ENCODE measurements around the gene RAB4A. TPM values are rescaled to one million over a fixed set of nuclear protein-coding genes. Genes with fewer than 3 reads are reported as not detected.

Gene RAB4A
- total and polyA plus RNA-seq, 2 of the 8 experiments (the other 6 are each of a cell fraction or from before 2014, with no cell fraction given), result 13.3 to 68.8 TPM

- CTCF ChIA-PET (ENCODE audit: partially characterized antibody), result interaction anchor here (1.6 to 4.2 kb wide), 2 partner anchors 21 to 54 kb away, joined by 4 to 14 read pairs; no protein-coding TSS in a partner anchor
- no peak overlapping the region for H3K4me2 ChIP-seq (ENCODE audit: insufficient read depth in 1 of 2, low read depth in 2 of 2, low read length in 2 of 2)
- no peak overlapping the region for H3K9ac ChIP-seq (replicated peaks in 1 of 4; ENCODE audit: extremely low read depth in 1 of 4, low read depth in 3 of 4, low read length in 3 of 4)
- H3K23ac ChIP-seq (ENCODE audit: insufficient read length), result no peak overlapping the region
- H3K79me1 ChIP-seq (ENCODE audit: low read depth, low read length), result no peaks in the 10 kb centered on the region
- H4K5ac ChIP-seq (ENCODE audit: insufficient read length, low read depth, low read length), result no peak overlapping the region
- no peak overlapping the region for H3K27ac ChIP-seq (ENCODE audit: low read depth, low read length)
- H3K4ac ChIP-seq (replicated peaks; ENCODE audit: insufficient read length, low read depth, low read length), result no peak overlapping the region
- H3K14ac ChIP-seq (ENCODE audit: insufficient read length), result no peak overlapping the region
- no peak for DNase-seq (ENCODE audit: low read depth in 1 of 2, low spot score in 2 of 2)
- no peak for FAIRE-seq
- no peaks in the 10 kb centered on the region; the same call in 1 of the 2 replicates for H3K23me2 ChIP-seq (ENCODE audit: low read depth, low read length)
- H3K36me3 ChIP-seq (ENCODE audit: control insufficient read depth in 2 of 4, insufficient read depth in 4 of 4, low read length in 3 of 4), result no peaks in the 10 kb centered on the region
- 90% methylated on average over 8 of the region's 8 CpGs; no CpG with 5 or more reads in 1 of the 2 experiments for WGBS, 2 experiments (ENCODE audit: extremely low coverage in 1 of 2, insufficient coverage in 1 of 2, insufficient read length in 1 of 2, insufficient replicate concordance in 2 of 2, low coverage in 1 of 2, low lambda C conversion rate in 2 of 2, missing lambda C conversion rate in 1 of 2)
- peaks cover 0 to 2% (median 0%) of the 10 kb centered on the region in 4 experiments; a peak in 1 of 7 replicates for H3K27me3 ChIP-seq (replicated peaks in 1 of 4; ENCODE audit: control insufficient read depth in 3 of 4, extremely low read depth in 1 of 4, insufficient read depth in 3 of 4, low read length in 3 of 4)
- H4K20me1 ChIP-seq (replicated peaks in 1 of 2; ENCODE audit: control insufficient read depth in 1 of 2, insufficient read depth in 2 of 2, low read length in 2 of 2), result no peaks in the 10 kb centered on the region
- no peak overlapping the region for H2BK120ac ChIP-seq (replicated peaks; ENCODE audit: low read depth, low read length)
- H3K4me1 ChIP-seq (replicated peaks in 1 of 4; ENCODE audit: control insufficient read depth in 3 of 4, insufficient read depth in 4 of 4, low read length in 3 of 4), result no peaks in the 10 kb centered on the region
- POLR2A ChIA-PET (ENCODE audit: partially characterized antibody), result interaction anchor here (1.4 kb wide), 2 partner anchors 9 to 11 kb away, joined by 4 read pairs; no protein-coding TSS in a partner anchor
- H2AFZ ChIP-seq (ENCODE audit: low read length), result no peak overlapping the region
- no peak overlapping the region for H3K56ac ChIP-seq (replicated peaks; ENCODE audit: insufficient read length, low read depth, low read length)
- H2BK5ac ChIP-seq (ENCODE audit: low read depth, low read length), result no peak overlapping the region
- H2BK20ac ChIP-seq (ENCODE audit: low read length), result no peak overlapping the region
- H2BK12ac ChIP-seq (ENCODE audit: low read depth, low read length), result no peak overlapping the region
- no peak overlapping the region for H4K8ac ChIP-seq (ENCODE audit: extremely low read depth, insufficient read depth, low read length)
- H4K91ac ChIP-seq (replicated peaks; ENCODE audit: insufficient read length, low read length), result no peak overlapping the region
- no peak overlapping the region for H3K4me3 ChIP-seq (ENCODE audit: extremely low read depth in 1 of 4, insufficient read depth in 2 of 4, low read depth in 3 of 4, low read length in 4 of 4)
- H3K18ac ChIP-seq (ENCODE audit: extremely low read depth, low read length), result no peak overlapping the region
- H3K9me3 ChIP-seq (ENCODE audit: insufficient read depth in 2 of 2, low read depth in 1 of 2, low read length in 1 of 2), result peaks cover 4 to 5% of the 10 kb centered on the region in 2 experiments; a peak in 1 of 4 replicates
- H2AK5ac ChIP-seq (ENCODE audit: low read depth, low read length), result no peak overlapping the region
- H2BK15ac ChIP-seq (ENCODE audit: low read length), result no peak overlapping the region
- no peaks in the 10 kb centered on the region for H3K79me2 ChIP-seq (ENCODE audit: control insufficient read depth in 1 of 2, insufficient read depth in 2 of 2, low read length in 2 of 2)
- TF ChIP-seq HDAC6 (IDR thresholded peaks at IDR 0.05; ENCODE audit: low read depth, low read length) (no peak), SRF (IDR thresholded peaks at IDR 0.05; ENCODE audit: low read depth, low read length) (no peak), SIRT6 (IDR thresholded peaks at IDR 0.05; ENCODE audit: low read length) (no peak), NANOG (IDR thresholded peaks at IDR 0.05; ENCODE audit: insufficient read depth, low read depth, low read length, poor library complexity, severe bottlenecking) (no peak), RFX5 (IDR thresholded peaks at IDR 0.05; ENCODE audit: borderline replicate concordance, low read depth, low read length) (no peak), YY1 (IDR thresholded peaks at IDR 0.05; ENCODE audit: low read depth, low read length) (no peak), HDAC2 (IDR thresholded peaks at IDR 0.05; ENCODE audit: borderline replicate concordance in 1 of 2, low read depth in 2 of 2, low read length in 2 of 2) (no peak), ATF2 (IDR thresholded peaks at IDR 0.05; ENCODE audit: low read length) (no peak), POLR2A (IDR thresholded peaks at IDR 0.05; ENCODE audit: control extremely low read depth in 1 of 2, low read depth in 2 of 2, low read length in 2 of 2) (no peak)
Observed at GRCh38 chr1:229349463-229350385, 78.8 kb downstream of the RAB4A start.
